ENCODE measurements around the gene ZNF497.
A peak's percentile ranks its signal among the peaks of the same experiment; 100 is the strongest.

The ZNF497 gene

DNA sequence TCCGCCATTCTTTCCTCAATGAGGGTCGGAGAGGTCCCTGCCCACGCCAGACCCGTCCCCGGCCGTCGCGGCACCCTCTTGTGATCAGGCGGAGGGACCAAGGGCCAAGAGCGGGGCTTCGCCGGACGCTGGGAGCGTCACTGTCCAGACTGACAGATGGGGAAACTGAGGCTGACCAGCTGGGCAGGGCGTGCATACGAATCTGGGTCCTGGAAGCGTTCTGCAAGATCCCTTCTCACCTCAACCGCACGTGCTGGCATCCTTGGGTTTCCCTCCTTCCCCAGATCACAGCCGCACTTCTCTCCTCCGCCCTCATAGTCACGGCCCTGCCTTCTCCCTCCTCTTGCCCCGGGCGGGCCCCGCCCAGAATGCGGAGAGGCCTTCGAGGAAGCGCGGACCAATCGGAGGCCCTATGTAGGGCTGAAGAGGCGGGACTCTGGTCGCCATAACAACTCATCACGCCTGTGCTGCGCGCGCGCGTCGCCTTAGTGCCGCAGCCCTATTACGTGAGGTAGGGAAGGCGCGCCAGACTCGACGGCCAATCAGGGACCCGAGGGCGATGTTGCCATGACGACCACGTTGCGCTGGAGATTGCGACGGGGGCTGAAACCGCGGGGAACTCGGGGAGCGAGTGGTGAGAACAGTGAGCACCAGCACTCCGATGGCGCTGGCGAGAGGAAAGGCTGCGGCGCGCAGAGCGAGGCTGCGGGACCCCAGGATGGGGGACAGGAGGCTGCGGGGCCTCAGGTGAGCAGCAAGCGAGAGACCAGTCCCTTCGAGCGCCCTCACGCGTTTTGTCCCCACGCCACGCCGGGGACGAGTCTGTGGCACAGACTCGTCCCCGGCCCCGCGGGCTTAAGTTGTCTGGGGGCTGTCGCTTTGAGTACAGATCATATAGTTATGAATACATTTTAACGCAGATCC, 38.6 kb upstream of the ZNF497 start (continued):
- peak; percentile 87 for TF ChIP-seq ZNF341 (tag by site-specific recombination; IDR thresholded peaks at IDR 0.05; ENCODE audit: low read depth)
- TF ChIP-seq BCL11B (tag by site-specific recombination; IDR thresholded peaks at IDR 0.05; ENCODE audit: low read depth): no peak
- no peak for TF ChIP-seq ZNF214 (tag by site-specific recombination; IDR thresholded peaks at IDR 0.05; ENCODE audit: borderline replicate concordance)
- no peak for TF ChIP-seq ZFP3 (tag by site-specific recombination; IDR thresholded peaks at IDR 0.05; ENCODE audit: low read depth)
- no peak for TF ChIP-seq ZNF776 (tag by site-specific recombination; IDR thresholded peaks at IDR 0.05; ENCODE audit: borderline replicate concordance)
- no peak for TF ChIP-seq ZNF146 (tag by site-specific recombination; IDR thresholded peaks at IDR 0.05)
- TF ChIP-seq, protein P1, sequence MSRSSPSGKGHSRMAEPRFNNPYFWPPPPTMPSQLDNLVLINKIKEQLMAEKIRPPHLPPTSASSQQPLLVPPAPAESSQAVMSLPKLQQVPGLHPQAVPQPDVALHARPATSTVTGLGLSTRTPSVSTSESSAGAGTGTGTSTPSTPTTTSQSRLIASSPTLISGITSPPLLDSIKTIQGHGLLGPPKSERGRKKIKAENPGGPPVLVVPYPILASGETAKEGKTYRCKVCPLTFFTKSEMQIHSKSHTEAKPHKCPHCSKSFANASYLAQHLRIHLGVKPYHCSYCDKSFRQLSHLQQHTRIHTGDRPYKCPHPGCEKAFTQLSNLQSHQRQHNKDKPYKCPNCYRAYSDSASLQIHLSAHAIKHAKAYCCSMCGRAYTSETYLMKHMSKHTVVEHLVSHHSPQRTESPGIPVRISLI (tag by site-specific recombination; IDR thresholded peaks at IDR 0.05): no peak
- 0 out of 2 replicates have a peak, but pooled peaks have one; percentile 16 for TF ChIP-seq ZNF610 (tag by site-specific recombination; IDR thresholded peaks at IDR 0.05; ENCODE audit: borderline replicate concordance)
- peak; percentile 40; the same call in 1 of the 2 replicates for TF ChIP-seq KLF10 (tag by site-specific recombination; IDR thresholded peaks at IDR 0.05)
- TF ChIP-seq ZNF701 (tag by site-specific recombination; IDR thresholded peaks at IDR 0.05): no peak
- no peak for TF ChIP-seq ZNF600 (tag by site-specific recombination; IDR thresholded peaks at IDR 0.05)
- TF ChIP-seq ZNF707 (tag by site-specific recombination; IDR thresholded peaks at IDR 0.05): no peak
- peak; percentile 49; the same call in 1 of the 2 replicates for TF ChIP-seq KLF9 (tag by site-specific recombination; IDR thresholded peaks at IDR 0.05; ENCODE audit: low read depth)
- TF ChIP-seq ZNF629 (tag by site-specific recombination; IDR thresholded peaks at IDR 0.05): 0 out of 2 replicates have a peak, but pooled peaks have one; percentile 37
- TF ChIP-seq ZNF510 (tag by site-specific recombination; IDR thresholded peaks at IDR 0.05; ENCODE audit: insufficient replicate concordance): no peak
- TF ChIP-seq ZNF423 (tag by site-specific recombination; IDR thresholded peaks at IDR 0.05): no peak
- TF ChIP-seq ZBTB10 (tag by site-specific recombination; IDR thresholded peaks at IDR 0.05): peak; percentile 41
- TF ChIP-seq ZNF302 (tag by site-specific recombination; IDR thresholded peaks at IDR 0.05; ENCODE audit: low read depth): no peak
- TF ChIP-seq TCF7L2 (IDR thresholded peaks at IDR 0.05; ENCODE audit: borderline replicate concordance, low read depth, low read length): no peak
- peak; percentile 73 for TF ChIP-seq ZSCAN30 (tag by site-specific recombination; IDR thresholded peaks at IDR 0.05)
- no peak for TF ChIP-seq ZNF830 (tag by site-specific recombination; IDR thresholded peaks at IDR 0.05; ENCODE audit: low read depth)
- no peak for TF ChIP-seq ZNF561 (tag by site-specific recombination; IDR thresholded peaks at IDR 0.05; ENCODE audit: borderline replicate concordance)
- TF ChIP-seq ZNF624 (tag by site-specific recombination; IDR thresholded peaks at IDR 0.05): no peak
- TF ChIP-seq KLF1 (tag by site-specific recombination; IDR thresholded peaks at IDR 0.05): peak; percentile 68
